Measurements from ENCODE around the gene LIMCH1. TPM values are rescaled to one million over a fixed set of nuclear protein-coding genes. Genes with fewer than 3 reads are reported as not detected.
"Not testable (repeated sequence)": the region's sequence is repeated elsewhere in the genome, so short reads cannot be mapped to it uniquely, and the experiment has no call there.

Gene LIMCH1
- total and polyA plus RNA-seq, 2 donors from 2014 or later: 19.9 to 83.9 TPM

DNA sequence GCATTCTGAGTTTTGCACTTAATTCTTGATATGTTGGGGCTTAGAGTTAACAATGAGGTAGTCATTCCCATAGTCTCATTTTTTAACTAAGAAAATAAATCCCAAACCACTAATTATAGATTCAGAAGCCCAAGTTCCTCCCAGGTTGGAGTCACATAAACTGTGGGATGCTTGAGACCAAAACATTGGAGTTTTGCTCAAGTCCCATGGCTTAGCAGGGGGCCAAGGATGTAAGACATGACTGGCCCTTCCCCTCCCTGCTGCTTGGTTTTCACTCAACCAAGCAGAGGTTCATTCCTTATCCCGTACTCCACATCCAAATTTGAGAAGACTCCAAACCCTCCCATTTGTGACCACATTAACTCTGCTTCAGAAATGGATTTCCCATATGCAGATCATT lies 101.3 kb downstream of the LIMCH1 start:
- no peak for FAIRE-seq
- Histone ChIP-seq H3K9ac (ENCODE audit: low read length in 3 of 3) (no peak overlapping the region), H3K9me3 (ENCODE audit: control insufficient read depth in 2 of 3, insufficient read depth in 1 of 3, low read length in 3 of 3) (no peaks in the 10 kb centered on the region), H3K4me3 (ENCODE audit: low read length in 3 of 3) (no peak overlapping the region), H3K27me3 (ENCODE audit: control insufficient read depth, insufficient read depth, low read length) (no peaks in the 10 kb centered on the region), H3K36me3 (ENCODE audit: control insufficient read depth in 2 of 3, insufficient read depth in 3 of 3, low read length in 3 of 3) (no peaks in the 10 kb centered on the region), H3K27ac (ENCODE audit: low read depth in 2 of 2, low read length in 2 of 2) (no peak overlapping the region), H3K4me1 (ENCODE audit: control insufficient read depth in 2 of 3, insufficient read depth in 2 of 3, low read depth in 1 of 3, low read length in 3 of 3) (peaks cover 0 to 8% (median 2%) of the 10 kb centered on the region in 3 donors)
- TF ChIP-seq, protein P1, sequence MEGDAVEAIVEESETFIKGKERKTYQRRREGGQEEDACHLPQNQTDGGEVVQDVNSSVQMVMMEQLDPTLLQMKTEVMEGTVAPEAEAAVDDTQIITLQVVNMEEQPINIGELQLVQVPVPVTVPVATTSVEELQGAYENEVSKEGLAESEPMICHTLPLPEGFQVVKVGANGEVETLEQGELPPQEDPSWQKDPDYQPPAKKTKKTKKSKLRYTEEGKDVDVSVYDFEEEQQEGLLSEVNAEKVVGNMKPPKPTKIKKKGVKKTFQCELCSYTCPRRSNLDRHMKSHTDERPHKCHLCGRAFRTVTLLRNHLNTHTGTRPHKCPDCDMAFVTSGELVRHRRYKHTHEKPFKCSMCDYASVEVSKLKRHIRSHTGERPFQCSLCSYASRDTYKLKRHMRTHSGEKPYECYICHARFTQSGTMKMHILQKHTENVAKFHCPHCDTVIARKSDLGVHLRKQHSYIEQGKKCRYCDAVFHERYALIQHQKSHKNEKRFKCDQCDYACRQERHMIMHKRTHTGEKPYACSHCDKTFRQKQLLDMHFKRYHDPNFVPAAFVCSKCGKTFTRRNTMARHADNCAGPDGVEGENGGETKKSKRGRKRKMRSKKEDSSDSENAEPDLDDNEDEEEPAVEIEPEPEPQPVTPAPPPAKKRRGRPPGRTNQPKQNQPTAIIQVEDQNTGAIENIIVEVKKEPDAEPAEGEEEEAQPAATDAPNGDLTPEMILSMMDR (IDR thresholded peaks at IDR 0.05; ENCODE audit: borderline replicate concordance, extremely low read depth, insufficient read depth): no peak
- intact Hi-C loops (cut with DNase I): no loop called here
- DNase-seq: no peak

DNA sequence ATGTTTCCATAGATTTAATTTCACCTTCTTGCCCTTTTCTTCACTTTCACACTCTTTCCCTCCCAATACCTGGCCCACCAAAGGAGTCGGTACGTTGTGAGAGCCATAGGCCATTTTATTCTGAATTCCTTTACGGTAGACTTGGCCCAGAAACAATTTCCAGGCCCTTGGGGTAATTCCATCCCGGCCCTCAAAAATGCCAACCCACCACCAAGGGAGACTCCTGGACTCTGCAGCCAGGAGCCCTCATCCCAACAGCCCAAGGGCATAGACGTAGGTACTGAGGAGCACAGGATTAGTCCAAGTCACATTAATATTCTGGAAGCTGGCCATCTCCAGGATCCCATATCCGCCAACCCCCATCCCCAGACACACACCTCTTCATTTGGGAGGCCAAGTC lies 102.9 kb downstream of the LIMCH1 start:
- FAIRE-seq: no peak
- no peak overlapping the region for H3K4me3 ChIP-seq (ENCODE audit: low read length in 3 of 3)
- H3K9me3 ChIP-seq (ENCODE audit: control insufficient read depth in 2 of 3, insufficient read depth in 1 of 3, low read length in 3 of 3): no peaks in the 10 kb centered on the region
- TF ChIP-seq, protein P1 (IDR thresholded peaks at IDR 0.05; ENCODE audit: borderline replicate concordance, extremely low read depth, insufficient read depth): no peak
- H3K27ac ChIP-seq (ENCODE audit: low read depth in 2 of 2, low read length in 2 of 2): peak overlapping the region in 1 of 2 donors; percentile 16
- intact Hi-C loops (cut with DNase I): no loop called here
- H3K36me3 ChIP-seq (ENCODE audit: control insufficient read depth in 2 of 3, insufficient read depth in 3 of 3, low read length in 3 of 3): peaks cover 0 to 1% (median 0%) of the 10 kb centered on the region in 3 donors
- H3K9ac ChIP-seq (ENCODE audit: low read length in 3 of 3): no peak overlapping the region
- peaks cover 0 to 8% (median 2%) of the 10 kb centered on the region in 3 donors for H3K4me1 ChIP-seq (ENCODE audit: control insufficient read depth in 2 of 3, insufficient read depth in 2 of 3, low read depth in 1 of 3, low read length in 3 of 3)
- peaks cover 3% of the 10 kb centered on the region for H3K27me3 ChIP-seq (ENCODE audit: control insufficient read depth, insufficient read depth, low read length)
- DNase-seq: peak in 2 of 5 donors; percentile 46 to 54

DNA sequence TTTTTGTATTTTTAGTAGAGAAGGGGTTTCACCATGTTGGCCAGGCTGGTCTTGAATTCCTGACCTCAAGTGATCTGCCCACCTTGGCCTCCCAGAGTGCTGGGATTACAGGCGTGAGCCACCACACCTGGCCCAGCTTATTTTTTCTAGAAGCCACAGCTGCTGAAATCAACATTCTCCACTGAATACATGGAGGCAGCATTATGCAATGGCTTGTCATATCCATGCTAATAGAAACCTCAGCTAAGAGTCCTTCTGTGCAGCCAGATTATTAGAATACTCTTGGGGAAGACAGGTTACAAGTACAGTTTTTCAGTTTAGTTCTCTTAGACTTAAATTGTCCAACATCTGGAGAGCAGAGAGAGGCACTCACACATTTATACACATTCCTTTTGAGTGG lies 104.8 kb downstream of the LIMCH1 start:
- FAIRE-seq; H3K9me3 ChIP-seq (ENCODE audit: control insufficient read depth in 2 of 3, insufficient read depth in 1 of 3, low read length in 3 of 3); H3K9ac ChIP-seq (ENCODE audit: low read length in 3 of 3); H3K4me1 ChIP-seq (ENCODE audit: control insufficient read depth in 2 of 3, insufficient read depth in 2 of 3, low read depth in 1 of 3, low read length in 3 of 3); DNase-seq; H3K27me3 ChIP-seq (ENCODE audit: control insufficient read depth, insufficient read depth, low read length); H3K4me3 ChIP-seq (ENCODE audit: low read length in 3 of 3); H3K36me3 ChIP-seq (ENCODE audit: control insufficient read depth in 2 of 3, insufficient read depth in 3 of 3, low read length in 3 of 3); intact Hi-C loops (cut with DNase I); H3K27ac ChIP-seq (ENCODE audit: low read depth in 2 of 2, low read length in 2 of 2): not testable (repeated sequence)

DNA sequence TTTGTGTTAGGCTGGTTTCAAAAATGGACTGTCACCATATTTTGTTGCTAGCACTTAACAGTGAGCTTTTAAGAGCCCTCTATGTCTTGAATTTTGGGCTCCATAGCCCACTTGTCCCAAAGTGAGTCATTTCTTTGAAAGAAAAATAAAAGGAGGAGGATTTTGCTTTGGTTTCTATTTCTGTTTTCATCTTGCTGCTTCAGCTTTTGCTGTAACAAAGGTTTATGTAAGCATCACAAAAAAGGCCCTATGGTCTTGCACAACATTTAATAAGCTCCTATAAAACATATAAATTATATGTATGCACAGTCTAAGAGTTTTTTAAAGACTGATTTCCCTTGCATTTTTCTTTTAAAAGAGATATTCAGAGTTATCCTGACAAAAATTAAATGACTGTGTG lies 105.4 kb downstream of the LIMCH1 start:
- no peaks in the 10 kb centered on the region for H3K9me3 ChIP-seq (ENCODE audit: control insufficient read depth in 2 of 3, insufficient read depth in 1 of 3, low read length in 3 of 3)
- no peak for DNase-seq
- H3K27me3 ChIP-seq (ENCODE audit: control insufficient read depth, insufficient read depth, low read length): peaks cover 3% of the 10 kb centered on the region
- no peak overlapping the region for H3K27ac ChIP-seq (ENCODE audit: low read depth in 2 of 2, low read length in 2 of 2)
- no peak overlapping the region for H3K9ac ChIP-seq (ENCODE audit: low read length in 3 of 3)
- peaks cover 0 to 8% (median 4%) of the 10 kb centered on the region in 3 donors for H3K4me1 ChIP-seq (ENCODE audit: control insufficient read depth in 2 of 3, insufficient read depth in 2 of 3, low read depth in 1 of 3, low read length in 3 of 3)
- intact Hi-C loops (cut with DNase I): no loop called here
- peaks cover 0 to 8% (median 0%) of the 10 kb centered on the region in 3 donors for H3K36me3 ChIP-seq (ENCODE audit: control insufficient read depth in 2 of 3, insufficient read depth in 3 of 3, low read length in 3 of 3)
- TF ChIP-seq, protein P1 (IDR thresholded peaks at IDR 0.05; ENCODE audit: borderline replicate concordance, extremely low read depth, insufficient read depth): no peak
- FAIRE-seq: no peak
- H3K4me3 ChIP-seq (ENCODE audit: low read length in 3 of 3): no peak overlapping the region
